NCI-H2196 treated with DMSO at 0.1 percent for 48 hours (cell line): Measurements from ENCODE around the gene RNFT1.
"Not testable (repeated sequence)": the region's sequence is repeated elsewhere in the genome, so short reads cannot be mapped to it uniquely, and the experiment has no call there.

Source experiments
- DNase-seq: peaks from one replicate; lab custom pipeline; 2025; ENCODE audit not compliant: unreplicated experiment; lab: John Stamatoyannopoulos, UW

RNFT1 gene

GRCh38 chr17:59930768-59931167, 33.8 kb downstream of the RNFT1 start:
- not testable (repeated sequence) for DNase-seq

- DNase-seq: not testable (repeated sequence)
Measured at GRCh38 chr17:59930121-59930520, 34.4 kb downstream of the RNFT1 start.

- DNase-seq: not testable (repeated sequence)
Measured at GRCh38 chr17:59920637-59921036, 43.9 kb downstream of the RNFT1 start.

DNA sequence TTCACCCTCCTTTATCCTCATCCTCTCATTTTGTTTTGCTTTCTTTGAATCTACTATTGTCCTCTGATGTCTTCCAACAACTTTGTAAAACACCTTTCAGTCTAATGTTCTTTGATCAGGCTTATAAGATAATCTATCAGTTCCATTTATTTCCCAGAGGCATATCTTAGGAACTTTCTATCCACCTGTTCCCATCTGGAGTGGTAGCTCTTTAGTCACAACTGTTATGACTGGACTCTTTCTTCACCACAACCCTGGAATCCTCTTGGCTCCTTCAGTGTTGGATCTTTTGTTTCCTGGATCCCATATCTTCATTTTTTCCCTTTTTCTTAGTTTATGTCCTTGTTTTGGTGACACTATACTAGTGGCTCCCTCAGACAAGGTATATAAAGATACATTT, 48.1 kb downstream of the RNFT1 start:
- no peak for DNase-seq

DNA sequence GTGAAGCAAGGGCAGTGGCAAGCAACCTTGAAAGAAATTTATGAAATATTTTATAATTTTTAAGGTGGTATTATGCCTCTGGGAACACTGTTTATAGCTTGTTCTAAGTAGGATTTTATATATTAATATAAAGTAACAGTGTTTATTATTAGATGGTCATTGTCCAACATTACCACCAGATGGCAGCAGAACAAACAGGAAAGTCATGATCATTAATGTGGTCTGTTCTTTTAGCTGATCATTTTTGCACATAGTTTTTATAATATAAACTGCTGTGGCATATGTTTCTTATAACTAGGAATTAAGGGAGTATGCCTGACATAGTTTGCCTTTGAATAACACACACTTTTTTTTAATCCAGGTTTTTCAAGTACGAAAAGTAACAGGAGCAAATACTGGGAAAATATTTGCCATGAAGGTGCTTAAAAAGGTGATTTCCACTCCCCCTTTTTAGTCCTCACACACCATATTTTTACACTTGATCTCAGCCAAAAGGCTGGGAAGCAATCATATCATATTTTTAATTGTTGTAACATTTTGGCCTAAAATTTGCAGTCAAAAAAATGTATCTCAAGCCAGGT, 50.2 kb downstream of the RNFT1 start:
- DNase-seq: peak; percentile 56

GRCh38 chr17:59907467-59907866, 57.1 kb downstream of the RNFT1 start:
- DNase-seq: no peak

- DNase-seq: no peak
Measured at GRCh38 chr17:59903455-59903854, 61.1 kb downstream of the RNFT1 start.
